ENCODE results near the gene FUZ. TPM values are rescaled to one million over a fixed set of nuclear protein-coding genes. Genes with fewer than 3 reads are reported as not detected.
A peak's percentile ranks its signal among the peaks of the same experiment; 100 is the strongest.

The FUZ gene
- total RNA-seq, 2 donors from 2014 or later = 8.9 to 24.1 TPM

- TF ChIP-seq, protein P1, sequence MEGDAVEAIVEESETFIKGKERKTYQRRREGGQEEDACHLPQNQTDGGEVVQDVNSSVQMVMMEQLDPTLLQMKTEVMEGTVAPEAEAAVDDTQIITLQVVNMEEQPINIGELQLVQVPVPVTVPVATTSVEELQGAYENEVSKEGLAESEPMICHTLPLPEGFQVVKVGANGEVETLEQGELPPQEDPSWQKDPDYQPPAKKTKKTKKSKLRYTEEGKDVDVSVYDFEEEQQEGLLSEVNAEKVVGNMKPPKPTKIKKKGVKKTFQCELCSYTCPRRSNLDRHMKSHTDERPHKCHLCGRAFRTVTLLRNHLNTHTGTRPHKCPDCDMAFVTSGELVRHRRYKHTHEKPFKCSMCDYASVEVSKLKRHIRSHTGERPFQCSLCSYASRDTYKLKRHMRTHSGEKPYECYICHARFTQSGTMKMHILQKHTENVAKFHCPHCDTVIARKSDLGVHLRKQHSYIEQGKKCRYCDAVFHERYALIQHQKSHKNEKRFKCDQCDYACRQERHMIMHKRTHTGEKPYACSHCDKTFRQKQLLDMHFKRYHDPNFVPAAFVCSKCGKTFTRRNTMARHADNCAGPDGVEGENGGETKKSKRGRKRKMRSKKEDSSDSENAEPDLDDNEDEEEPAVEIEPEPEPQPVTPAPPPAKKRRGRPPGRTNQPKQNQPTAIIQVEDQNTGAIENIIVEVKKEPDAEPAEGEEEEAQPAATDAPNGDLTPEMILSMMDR (IDR thresholded peaks at IDR 0.05) = no peak
- no peak for TF ChIP-seq POLR2A (IDR thresholded peaks at IDR 0.05)
- ATAC-seq (no peak), DNase-seq (no peak)
- 72% methylated on average over 16 of the region's 17 CpGs for WGBS, 2 donors
- intact Hi-C loops (cut with DNase I) = no loop called here
- Histone ChIP-seq H3K4me3 (no peak overlapping the region), H3K36me3 (replicated peaks in 1 of 2; ENCODE audit: insufficient read depth in 1 of 2, low read depth in 2 of 2) (peaks cover 17 to 20% of the 10 kb centered on the region in 2 donors), H3K27ac (peak overlapping the region in 1 of 4 donors; percentile 25), H3K27me3 (no peaks in the 10 kb centered on the region), H3K4me1 (peaks cover 8% of the 10 kb centered on the region), H3K9me3 (no peaks in the 10 kb centered on the region)
These were observed 47.4 kb upstream of the FUZ start for GRCh38 chr19:49860336-49861102.

DNA sequence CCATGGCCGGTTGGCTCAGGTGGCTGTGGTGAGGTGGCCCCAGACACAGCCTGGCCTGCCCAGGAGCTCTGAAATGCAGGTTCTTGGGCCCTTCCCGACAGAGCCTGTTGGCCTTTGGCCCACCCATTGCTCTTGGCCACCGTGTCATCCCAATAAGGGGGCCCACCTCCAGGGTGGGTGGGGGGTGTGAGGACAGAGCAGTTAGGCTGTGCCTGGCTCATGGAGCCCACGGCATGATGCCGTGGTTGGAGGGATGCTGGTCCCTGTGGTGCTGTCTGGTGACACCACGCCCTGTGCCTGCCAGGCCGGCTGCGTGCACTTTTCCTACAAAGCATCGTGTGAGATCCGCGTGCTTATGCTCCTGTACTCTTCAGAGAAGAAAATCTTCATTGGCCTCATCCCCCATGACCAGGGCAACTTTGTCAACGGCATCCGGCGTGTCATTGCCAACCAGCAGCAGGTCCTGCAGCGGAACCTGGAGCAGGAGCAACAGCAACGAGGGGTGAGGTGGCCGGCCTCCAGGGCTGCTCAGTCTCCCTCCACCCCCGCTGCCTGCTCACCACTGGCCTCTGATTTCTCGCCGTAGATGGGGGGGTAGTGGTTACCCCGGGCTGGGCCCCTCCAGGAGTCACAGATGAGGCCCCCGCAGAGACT, 46.7 kb upstream of the FUZ start:
- DNase-seq = no peak
- H3K4me3 ChIP-seq = no peak overlapping the region
- no peak for TF ChIP-seq POLR2A (IDR thresholded peaks at IDR 0.05)
- TF ChIP-seq, protein P1 (IDR thresholded peaks at IDR 0.05) = no peak

DNA sequence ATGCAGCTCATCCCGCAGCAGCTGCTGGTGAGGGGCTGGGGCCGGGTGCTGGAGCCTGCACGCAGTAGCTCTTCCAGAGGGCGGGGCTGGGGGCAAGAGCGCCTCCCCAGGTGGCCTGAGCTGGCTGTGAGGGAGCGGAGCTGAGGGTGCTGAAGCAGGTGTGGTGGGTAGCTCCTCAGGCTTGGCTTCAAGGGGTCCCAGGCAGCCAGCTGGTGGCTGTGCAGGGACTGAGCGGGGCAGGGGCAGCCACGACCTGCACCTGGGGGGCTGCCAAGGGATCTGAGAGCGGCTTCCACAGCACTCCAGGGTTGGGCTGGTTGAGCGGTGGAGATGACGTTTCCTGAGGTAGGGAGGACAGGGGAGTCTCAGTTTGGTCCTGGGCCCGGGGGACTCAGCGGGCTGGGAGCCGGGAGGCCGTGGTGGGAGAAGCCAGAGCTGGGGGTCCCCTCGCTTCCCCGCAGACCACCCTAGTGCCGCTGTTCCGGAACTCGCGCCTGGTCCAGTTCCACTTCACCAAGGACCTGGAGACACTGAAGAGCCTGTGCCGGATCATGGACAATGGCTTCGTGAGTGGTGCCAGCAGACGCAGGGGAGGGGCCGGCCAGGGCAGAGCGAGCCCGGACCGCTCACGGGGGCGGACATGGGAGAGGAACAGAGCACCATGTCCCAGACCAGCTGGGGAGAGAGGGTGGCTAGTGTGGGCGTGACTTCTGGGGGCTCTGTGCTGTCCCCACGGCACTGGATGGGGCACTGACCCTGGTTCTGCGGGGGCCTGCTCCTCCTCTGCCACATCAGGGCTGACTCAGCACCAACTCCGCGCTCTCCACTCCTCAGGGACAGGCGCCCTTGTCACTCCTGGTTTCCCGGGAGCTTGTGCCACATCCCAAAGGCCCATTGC, 45.2 kb upstream of the FUZ start:
- Histone ChIP-seq H3K4me3 (no peak overlapping the region), H3K4me1 (peaks cover 12% of the 10 kb centered on the region), H3K27ac (no peak overlapping the region), H3K9me3 (no peaks in the 10 kb centered on the region), H3K36me3 (replicated peaks in 1 of 2; ENCODE audit: insufficient read depth in 1 of 2, low read depth in 2 of 2) (peaks cover 13 to 20% of the 10 kb centered on the region in 2 donors), H3K27me3 (no peaks in the 10 kb centered on the region)
- intact Hi-C loops (cut with DNase I) = no loop called here
- ATAC-seq (no peak), DNase-seq (no peak)
- 91 to 96% methylated on average over 18 to 37 of the region's 37 CpGs for WGBS, 2 donors
- TF ChIP-seq, protein P1 (IDR thresholded peaks at IDR 0.05) = no peak
- TF ChIP-seq POLR2A (IDR thresholded peaks at IDR 0.05) = peak in 1 of 3 donors; percentile 5

More for the DNA sequence above, 46.7 kb upstream of the FUZ start:
- no peak overlapping the region for H3K27ac ChIP-seq
- intact Hi-C loops (cut with DNase I) = no loop called here
- H3K9me3 ChIP-seq = no peaks in the 10 kb centered on the region
- H3K27me3 ChIP-seq = no peaks in the 10 kb centered on the region
- H3K36me3 ChIP-seq (replicated peaks in 1 of 2; ENCODE audit: insufficient read depth in 1 of 2, low read depth in 2 of 2) = peaks cover 17 to 20% of the 10 kb centered on the region in 2 donors
- H3K4me1 ChIP-seq = peaks cover under 1% of the 10 kb centered on the region
- ATAC-seq = no peak
- 84 to 91% methylated on average over 14 to 20 of the region's 22 CpGs for WGBS, 2 donors

GRCh38 chr19:49857838-49858087, 44.7 kb upstream of the FUZ start:
- intact Hi-C loops (cut with DNase I) = no loop called here
- H3K4me1 ChIP-seq = peaks cover 18% of the 10 kb centered on the region

More at GRCh38 chr19:49857838-49858087, 44.7 kb upstream of the FUZ start:
- no peak overlapping the region for H3K4me3 ChIP-seq
- ATAC-seq (no peak), DNase-seq (no peak)
- H3K36me3 ChIP-seq (replicated peaks in 1 of 2; ENCODE audit: insufficient read depth in 1 of 2, low read depth in 2 of 2) = peaks cover 13 to 20% of the 10 kb centered on the region in 2 donors
- H3K27me3 ChIP-seq = no peaks in the 10 kb centered on the region
- no peak overlapping the region for H3K27ac ChIP-seq
- TF ChIP-seq POLR2A (IDR thresholded peaks at IDR 0.05) = no peak
- no peaks in the 10 kb centered on the region for H3K9me3 ChIP-seq
- WGBS, 2 donors = 93% methylated on average over 5 of the region's 5 CpGs; no CpG with 5 or more reads in 1 of the 2 donors
